Cerebellar nuclear complex (tissue), 1 donor: ENCODE measurements around the gene CPED1.
"Not testable (repeated sequence)": the region's sequence is repeated elsewhere in the genome, so short reads cannot be mapped to it uniquely, and the experiment has no call there.

ENCODE experiments used
- DNase-seq, 2 experiments: peaks; one replicate each; lab custom pipeline; 2025; lab: John Stamatoyannopoulos, UW

Gene CPED1

GRCh38 chr7:121019018-121019417 is 30.5 kb downstream of the CPED1 start:
- DNase-seq, result no peak

- no peak for DNase-seq
Observed at GRCh38 chr7:121020249-121020988, 31.9 kb downstream of the CPED1 start.

GRCh38 chr7:121020989-121021969 is 32.8 kb downstream of the CPED1 start:
- DNase-seq, result no peak

GRCh38 chr7:121023194-121023593 is 34.7 kb downstream of the CPED1 start:
- no peak for DNase-seq

GRCh38 chr7:121023683-121024511 is 35.4 kb downstream of the CPED1 start:
- no peak for DNase-seq

- DNase-seq, result no peak
Observed at GRCh38 chr7:121024611-121025010, 36.1 kb downstream of the CPED1 start.

GRCh38 chr7:121026159-121026558 is 37.6 kb downstream of the CPED1 start:
- no peak for DNase-seq

- DNase-seq, result no peak
Observed at GRCh38 chr7:121026577-121027111, 38.1 kb downstream of the CPED1 start.

GRCh38 chr7:121027761-121028669 is 39.5 kb downstream of the CPED1 start:
- no peak for DNase-seq

- no peak for DNase-seq
Observed at GRCh38 chr7:121029302-121029701, 40.8 kb downstream of the CPED1 start.

- no peak for DNase-seq
Observed at GRCh38 chr7:121030308-121030707, 41.8 kb downstream of the CPED1 start.

- DNase-seq, result no peak
Observed at GRCh38 chr7:121032645-121033460, 44.3 kb downstream of the CPED1 start.

- no peak for DNase-seq
Observed at GRCh38 chr7:121034929-121035328, 46.4 kb downstream of the CPED1 start.

- DNase-seq, result not testable (repeated sequence)
Observed at GRCh38 chr7:121036776-121037175, 48.3 kb downstream of the CPED1 start.

GRCh38 chr7:121037329-121037728 is 48.8 kb downstream of the CPED1 start:
- DNase-seq, result not testable (repeated sequence)

GRCh38 chr7:121037957-121038716 is 49.6 kb downstream of the CPED1 start:
- DNase-seq, result no peak

GRCh38 chr7:121038717-121039509 is 50.4 kb downstream of the CPED1 start:
- DNase-seq, result no peak

- no peak for DNase-seq
Observed at GRCh38 chr7:121039510-121039822, 51.0 kb downstream of the CPED1 start.
